GM12872 (cell line): Measurements from ENCODE around the gene LRRC49.

Experiments
- TF ChIP-seq, protein P1 (sequence below): IDR thresholded peaks from 3 replicates; pipeline ENCODE4 v1.5.1; 2011; ENCODE audit warnings: low read depth, mild to moderate bottlenecking, low read length, moderate library complexity; ENCODE audit not compliant: insufficient read depth

Gene LRRC49

DNA sequence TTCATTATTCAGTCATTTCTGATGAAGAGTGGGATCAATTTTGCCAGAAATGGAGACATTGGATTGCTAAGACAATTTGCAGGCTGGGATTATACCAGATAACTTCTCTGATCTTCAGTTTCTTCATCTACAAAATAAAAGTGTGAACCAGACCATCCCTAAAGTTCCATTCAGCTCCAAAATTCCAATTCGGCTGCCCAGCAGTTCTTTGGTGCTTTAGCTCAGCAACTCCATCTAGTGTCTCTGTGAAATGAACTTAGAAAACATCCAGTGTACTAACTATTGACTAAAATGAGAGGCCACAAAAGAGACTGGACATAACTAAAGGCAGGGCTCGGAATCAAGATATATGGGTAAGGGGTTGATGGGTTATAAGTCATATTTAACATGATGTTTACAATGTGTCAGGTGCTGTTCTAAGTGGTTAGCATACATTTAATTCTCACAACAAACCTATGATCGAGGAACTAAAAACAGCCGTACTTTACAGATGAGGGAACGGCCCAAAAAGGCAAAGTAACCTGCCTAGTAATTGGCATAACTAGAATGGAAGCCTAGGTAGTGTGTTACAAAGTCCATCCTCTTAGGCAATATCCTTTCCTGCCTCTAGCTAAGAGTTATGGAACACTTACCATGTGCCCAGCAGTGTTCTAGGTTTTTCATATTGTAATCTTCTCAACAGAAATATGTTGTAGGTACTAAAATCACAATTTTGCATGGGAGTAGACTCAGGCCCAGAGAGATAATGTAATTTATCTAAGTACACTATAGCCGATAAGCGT is 17.4 kb upstream of the LRRC49 start:
- TF ChIP-seq, protein P1, sequence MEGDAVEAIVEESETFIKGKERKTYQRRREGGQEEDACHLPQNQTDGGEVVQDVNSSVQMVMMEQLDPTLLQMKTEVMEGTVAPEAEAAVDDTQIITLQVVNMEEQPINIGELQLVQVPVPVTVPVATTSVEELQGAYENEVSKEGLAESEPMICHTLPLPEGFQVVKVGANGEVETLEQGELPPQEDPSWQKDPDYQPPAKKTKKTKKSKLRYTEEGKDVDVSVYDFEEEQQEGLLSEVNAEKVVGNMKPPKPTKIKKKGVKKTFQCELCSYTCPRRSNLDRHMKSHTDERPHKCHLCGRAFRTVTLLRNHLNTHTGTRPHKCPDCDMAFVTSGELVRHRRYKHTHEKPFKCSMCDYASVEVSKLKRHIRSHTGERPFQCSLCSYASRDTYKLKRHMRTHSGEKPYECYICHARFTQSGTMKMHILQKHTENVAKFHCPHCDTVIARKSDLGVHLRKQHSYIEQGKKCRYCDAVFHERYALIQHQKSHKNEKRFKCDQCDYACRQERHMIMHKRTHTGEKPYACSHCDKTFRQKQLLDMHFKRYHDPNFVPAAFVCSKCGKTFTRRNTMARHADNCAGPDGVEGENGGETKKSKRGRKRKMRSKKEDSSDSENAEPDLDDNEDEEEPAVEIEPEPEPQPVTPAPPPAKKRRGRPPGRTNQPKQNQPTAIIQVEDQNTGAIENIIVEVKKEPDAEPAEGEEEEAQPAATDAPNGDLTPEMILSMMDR: no peak

DNA sequence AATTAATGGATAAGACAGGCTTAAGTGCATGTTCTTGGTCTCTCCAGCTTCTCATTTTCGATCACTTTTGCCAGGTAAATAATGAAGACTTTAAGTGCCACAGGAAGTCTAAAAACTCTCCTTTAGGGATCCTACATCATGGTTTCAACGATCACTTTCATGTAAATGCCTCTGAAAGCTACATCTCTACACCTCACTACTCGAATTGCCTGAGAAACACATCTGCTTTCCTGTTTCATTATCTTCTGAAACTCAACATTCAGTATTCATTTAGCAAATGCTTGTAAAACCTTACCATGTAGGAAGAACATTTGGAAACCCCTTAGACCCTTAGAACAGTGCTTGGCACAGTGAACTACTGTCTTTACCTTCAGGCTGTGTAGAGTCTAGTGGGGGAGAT is 16.6 kb upstream of the LRRC49 start:
- TF ChIP-seq, protein P1: no peak

DNA sequence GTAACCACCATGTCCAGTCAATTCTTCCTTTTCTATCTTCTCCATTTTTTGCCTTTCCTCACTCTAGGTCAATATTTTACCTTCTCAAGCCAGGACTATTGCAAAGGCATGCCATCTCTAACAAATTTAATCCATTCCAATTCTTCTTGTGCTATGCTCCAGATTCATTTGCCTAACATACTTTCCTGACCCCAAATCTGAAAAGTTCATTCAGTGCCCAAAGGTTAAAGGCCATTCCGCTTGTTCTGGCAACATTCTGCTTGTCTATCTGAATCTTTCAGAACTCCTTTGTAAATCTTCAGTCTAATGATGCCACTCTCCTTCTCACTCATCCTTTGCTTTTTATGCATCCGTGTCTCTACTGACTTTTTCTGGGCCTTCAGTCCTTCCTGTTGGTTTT is 15.9 kb upstream of the LRRC49 start:
- TF ChIP-seq, protein P1: no peak

DNA sequence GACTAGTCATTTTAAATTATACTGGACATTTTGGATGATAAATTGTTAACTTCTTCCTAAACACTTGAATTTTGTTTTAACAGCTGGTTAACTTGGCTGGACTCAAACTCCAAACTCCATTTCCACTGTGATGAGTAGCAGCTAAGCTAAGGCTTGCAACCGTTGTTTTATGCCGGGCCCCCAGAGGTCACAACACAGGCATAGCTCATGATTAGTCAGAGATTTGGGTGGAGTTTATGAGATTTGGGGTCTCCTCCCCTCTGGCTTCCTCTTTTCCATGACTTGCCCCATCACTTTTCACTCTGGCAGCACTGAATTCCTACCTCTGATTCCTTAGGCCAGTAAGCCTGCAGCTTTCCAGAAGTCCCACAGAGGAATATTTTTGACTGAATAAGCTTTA is 13.2 kb upstream of the LRRC49 start:
- TF ChIP-seq, protein P1: no peak

DNA sequence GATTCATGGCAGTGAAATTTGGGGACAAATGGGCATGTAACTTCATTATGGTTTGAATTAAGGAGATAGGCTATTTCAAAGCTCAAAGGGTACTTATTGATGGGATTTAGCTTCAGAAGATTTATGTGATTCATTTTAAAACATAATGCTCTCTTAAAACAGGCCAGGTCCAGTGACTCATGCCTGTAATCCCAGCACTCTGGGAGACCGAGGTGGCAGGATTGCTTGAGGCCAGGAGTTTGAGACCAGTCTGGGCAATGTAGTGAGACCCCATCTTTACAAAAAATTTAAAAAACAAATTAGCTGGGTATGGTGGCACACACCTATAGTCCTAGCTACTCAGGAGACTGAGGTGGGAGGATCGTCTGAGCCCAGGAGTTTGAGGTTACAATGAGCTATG is 11.8 kb upstream of the LRRC49 start:
- TF ChIP-seq, protein P1: no peak

DNA sequence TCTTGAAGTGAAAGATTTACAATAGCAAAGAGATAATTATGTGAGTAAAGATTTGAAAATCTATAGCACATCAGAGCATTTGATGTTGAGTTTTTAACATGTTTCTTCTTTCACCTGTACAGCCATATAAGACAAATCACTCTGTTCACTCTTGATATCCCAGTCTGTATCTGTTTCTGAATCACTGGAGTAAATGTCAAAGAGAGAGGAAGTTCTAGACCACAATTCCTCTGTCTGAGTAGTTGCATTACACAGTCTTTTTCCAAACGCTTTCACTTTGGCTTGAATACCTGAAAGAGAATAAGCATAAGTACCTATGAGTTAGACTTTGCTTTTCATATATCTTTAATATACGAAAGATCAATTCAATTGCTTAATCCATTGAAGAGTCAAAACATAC is 10.3 kb upstream of the LRRC49 start:
- TF ChIP-seq, protein P1: no peak

DNA sequence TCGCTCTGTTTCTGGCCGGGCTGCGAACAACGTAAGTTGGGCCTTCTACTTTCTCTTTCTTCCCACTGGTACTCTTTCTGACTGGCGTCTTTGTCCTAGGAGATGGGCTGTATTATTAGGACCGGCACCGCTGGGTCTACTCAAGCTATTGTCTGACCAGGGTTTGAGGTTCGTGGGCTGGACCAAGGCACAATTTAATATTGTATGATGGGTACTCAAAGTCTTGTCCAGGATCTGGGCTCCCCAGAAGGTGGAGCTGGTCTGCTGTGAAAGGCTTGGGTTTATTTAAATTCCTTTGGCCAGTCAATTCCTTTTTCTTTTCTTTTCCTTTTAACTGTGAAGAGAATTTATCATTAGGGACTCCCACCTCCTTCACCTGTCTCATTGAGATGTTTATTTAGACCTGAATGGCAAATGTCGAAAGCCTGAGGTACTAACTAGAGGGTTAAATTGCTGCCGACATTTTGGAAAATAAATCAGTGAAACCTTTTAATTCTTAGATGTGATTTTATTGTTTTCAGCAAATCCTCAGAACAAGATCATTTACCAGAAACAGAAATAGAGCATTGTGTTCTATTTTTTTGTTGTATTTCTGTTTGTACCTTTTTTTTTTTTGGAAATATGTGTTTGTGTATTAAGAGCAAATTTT is 410 bp downstream of the LRRC49 start:
- TF ChIP-seq, protein P1: peak; percentile 36; the same call in 2 of the 3 replicates
